GM20000 (cell line): Measurements from ENCODE around the gene FAM177A1.

ENCODE experiments used
- DNase-seq: peaks from one replicate; pipeline ENCODE4 v3.0.0; 2012; ENCODE audit warnings: low spot score
- CTCF ChIP-seq: IDR thresholded peaks from 2 replicates; pipeline ENCODE4 v1.5.1; 2012; ENCODE audit warnings: mild to moderate bottlenecking, control low read depth; ENCODE audit errors: extremely low read depth, missing control alignments

FAM177A1 gene

DNA sequence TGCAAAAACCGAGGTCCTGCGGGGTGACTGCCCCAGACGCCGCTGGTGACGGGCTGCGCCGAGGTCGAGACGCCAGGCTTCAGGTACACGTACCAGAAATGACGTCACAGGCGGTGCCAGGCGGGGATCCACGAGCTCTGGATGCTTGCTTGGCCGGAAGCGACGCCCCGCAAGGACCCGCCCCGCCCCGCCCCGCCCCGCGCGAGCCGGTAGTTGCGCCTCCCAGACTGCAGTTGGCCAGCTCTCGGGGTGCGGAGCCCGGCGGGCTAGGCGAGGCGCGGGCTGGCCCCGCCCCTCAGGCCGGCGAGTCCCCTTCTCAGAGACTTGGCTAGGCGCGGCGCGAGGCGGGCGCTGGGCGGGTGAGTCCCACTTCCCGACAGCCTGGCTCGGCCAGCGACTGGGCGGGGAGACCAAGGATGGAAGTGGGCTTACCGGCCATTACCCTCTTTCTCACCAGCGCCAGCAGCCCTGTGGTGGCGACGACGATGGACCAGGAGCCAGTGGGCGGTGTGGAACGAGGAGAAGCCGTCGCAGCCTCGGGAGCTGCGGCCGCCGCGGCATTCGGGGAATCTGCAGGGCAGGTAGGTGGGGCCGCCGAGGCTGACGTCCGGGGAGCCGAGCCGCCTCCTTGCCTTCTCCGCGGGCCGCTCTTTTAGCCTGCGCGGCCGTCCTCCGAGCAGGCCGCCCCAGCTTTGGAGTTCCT, at the start of gene FAM177A1:
Gene FAM177A1, plus strand, starts transcription at position 225 of the 703 bp plus-strand sequence. Its CDS starts 192 bp downstream, at position 417.
- no peak for TF ChIP-seq CTCF

DNA sequence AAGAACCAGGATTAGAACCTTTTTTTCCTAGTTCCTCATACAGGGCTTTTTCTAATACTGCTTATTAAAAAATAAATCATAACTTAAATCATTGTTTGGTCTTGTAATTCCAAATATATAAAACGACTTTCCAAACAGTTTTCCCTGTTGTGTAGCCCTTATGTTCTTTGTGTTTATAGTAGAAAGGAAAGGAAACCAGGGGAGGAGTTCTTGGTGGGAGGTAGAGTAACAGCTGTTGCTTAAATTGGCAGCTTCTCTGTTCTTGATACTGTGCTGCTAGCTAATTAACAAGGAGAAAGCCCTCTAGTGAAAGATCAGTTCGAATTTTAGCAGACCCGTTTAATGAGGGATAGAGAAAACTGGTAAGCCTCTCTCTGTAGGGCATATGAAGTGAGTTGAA, 48.3 kb upstream of the FAM177A1 start:
- no peak for DNase-seq
- no peak for TF ChIP-seq CTCF

More for the DNA sequence above, at the start of gene FAM177A1:
- DNase-seq, result peak; percentile 99

DNA sequence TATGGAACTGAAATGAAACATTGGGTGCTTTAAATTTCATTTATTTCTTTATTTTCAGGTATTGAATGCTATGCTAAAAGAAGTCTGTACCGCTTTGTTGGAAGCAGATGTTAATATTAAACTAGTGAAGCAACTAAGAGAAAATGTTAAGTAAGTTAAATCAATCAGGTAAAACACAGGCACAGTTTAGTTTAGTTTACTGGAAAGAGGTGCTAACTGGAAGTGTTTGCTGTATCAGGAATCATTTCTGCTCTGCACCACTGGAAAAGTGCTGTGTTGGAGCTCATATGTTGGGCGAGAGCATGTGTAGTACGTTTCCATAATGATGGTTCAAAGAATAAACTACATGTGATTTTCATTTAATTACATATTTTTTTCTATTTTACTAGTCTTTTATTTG, 46.6 kb upstream of the FAM177A1 start:
- DNase-seq, result no peak
- TF ChIP-seq CTCF, result no peak

- no peak for TF ChIP-seq CTCF
- DNase-seq, result no peak
Measured at GRCh38 chr14:35001621-35002020, 44.5 kb upstream of the FAM177A1 start.

- DNase-seq, result no peak
- TF ChIP-seq CTCF, result no peak
Measured at GRCh38 chr14:35004839-35005238, 41.2 kb upstream of the FAM177A1 start.

- no peak for DNase-seq
- TF ChIP-seq CTCF, result no peak
Measured at GRCh38 chr14:35016568-35016967, 29.5 kb upstream of the FAM177A1 start.

DNA sequence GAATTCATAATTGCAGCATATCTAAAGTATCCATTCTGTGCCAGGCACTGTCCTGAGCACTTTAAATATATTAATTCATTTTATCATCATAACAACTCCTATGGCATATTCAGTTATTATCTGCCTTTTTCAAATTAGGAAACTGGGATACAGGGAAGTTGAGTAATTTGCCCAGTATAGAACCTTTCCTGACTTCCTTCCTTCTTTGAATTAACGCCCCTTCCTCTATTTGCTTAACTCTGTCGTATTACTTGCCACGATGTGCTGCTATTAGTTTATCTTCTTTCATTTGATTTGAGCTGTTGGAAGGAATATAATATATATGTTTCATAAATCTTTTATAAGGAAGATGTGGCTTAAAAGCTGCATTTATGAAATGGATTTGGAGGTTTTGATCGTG, 25.4 kb upstream of the FAM177A1 start:
- DNase-seq, result no peak
- no peak for TF ChIP-seq CTCF
